ENCODE data around the gene SF1.

SF1 gene

DNA sequence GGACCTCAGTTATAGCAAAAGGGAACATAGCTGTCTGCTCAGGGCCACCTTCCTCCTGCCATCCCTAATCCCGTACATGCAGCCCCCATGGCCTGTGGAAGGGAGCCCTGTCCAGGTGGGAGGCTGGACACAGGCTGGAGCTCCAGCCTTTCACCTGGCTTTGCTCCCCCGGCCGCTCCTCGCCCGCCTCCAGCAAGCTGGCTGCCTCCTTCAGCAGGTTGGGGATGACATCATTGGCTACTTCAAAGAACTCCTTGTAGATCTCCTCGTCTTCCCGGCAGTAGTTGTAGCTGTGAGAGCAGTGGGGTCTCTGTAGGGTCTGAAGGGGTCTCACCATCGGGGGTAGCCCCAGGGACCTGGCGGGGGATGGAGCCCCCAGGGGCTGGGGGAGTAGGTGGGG, 27.1 kb upstream of the SF1 start:
- peaks cover 12% of the 10 kb centered on the region for H3K36me3 Mint-ChIP-seq (ENCODE audit: insufficient read depth)
- ATAC-seq (replicated peaks) (no peak), DNase-seq (no peak)
- no peak overlapping the region for H3K4me3 Mint-ChIP-seq
- H3K27me3 Mint-ChIP-seq = no peaks in the 10 kb centered on the region
- peaks cover 24 to 37% of the 10 kb centered on the region in 2 donors for H3K4me1 Mint-ChIP-seq (ENCODE audit: low read depth in 2 of 2)
- H3K27ac Mint-ChIP-seq = no peak overlapping the region
- H3K9me3 Mint-ChIP-seq = no peaks in the 10 kb centered on the region

GRCh38 chr11:64804346-64805210, 26.2 kb upstream of the SF1 start:
- DNase-seq = no peak
- Mint-ChIP-seq H3K9me3 (no peaks in the 10 kb centered on the region), H3K36me3 (ENCODE audit: insufficient read depth) (peaks cover 18% of the 10 kb centered on the region), H3K4me3 (peak overlapping the region; percentile 88 to 91), H3K27ac (peak overlapping the region; percentile 95 to 97), H3K4me1 (ENCODE audit: low read depth in 2 of 2) (peaks cover 19 to 29% of the 10 kb centered on the region in 2 donors), H3K27me3 (no peaks in the 10 kb centered on the region)
- ATAC-seq (replicated peaks) = no peak

- no peak for DNase-seq
- Mint-ChIP-seq H3K9me3 (no peaks in the 10 kb centered on the region), H3K27me3 (no peaks in the 10 kb centered on the region), H3K27ac (peak overlapping the region; percentile 95 to 97), H3K36me3 (ENCODE audit: insufficient read depth) (peaks cover 18% of the 10 kb centered on the region), H3K4me3 (peak overlapping the region; percentile 88 to 91), H3K4me1 (ENCODE audit: low read depth in 2 of 2) (peaks cover 14 to 24% of the 10 kb centered on the region in 2 donors)
- ATAC-seq (replicated peaks) = no peak
Measured at GRCh38 chr11:64803846-64804345, 25.6 kb upstream of the SF1 start.

DNA sequence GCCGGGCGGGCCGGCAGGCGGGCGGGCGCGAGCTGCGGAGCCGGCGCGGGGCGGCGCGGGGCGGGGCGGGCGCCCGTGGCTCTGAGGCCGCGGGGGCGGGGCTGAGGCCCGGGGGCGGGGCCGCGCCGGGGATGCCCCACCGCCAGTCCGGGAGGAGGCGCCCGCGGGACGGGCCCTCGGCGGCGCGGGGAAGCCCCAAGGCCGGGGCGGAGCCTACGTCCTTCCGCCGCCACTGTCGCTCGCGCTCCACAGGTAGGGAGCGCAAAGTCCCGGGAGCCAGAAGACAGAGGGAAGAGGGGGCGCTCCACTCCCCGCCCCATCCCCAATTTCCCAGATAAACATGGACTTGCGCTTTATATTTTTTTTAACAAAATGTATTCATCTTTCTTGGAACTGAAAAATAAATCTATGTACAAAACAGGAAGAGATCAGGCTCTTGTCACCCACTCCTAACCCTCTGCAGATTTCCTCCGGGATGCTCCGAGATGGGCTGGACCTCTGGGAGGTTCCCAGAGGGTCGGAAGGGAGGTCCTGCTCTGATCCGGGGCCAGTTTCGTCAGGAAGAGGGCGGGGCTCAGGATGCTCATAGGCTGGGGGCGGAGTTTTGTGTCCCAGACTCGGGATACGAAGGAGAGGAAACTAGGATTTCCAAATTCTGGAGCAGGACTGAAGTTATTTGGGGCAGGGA, 25.0 kb upstream of the SF1 start, which contains the start of gene MAP4K2:
MAP4K2 (minus strand) TSS at position 57 of the 688 bp plus-strand sequence. CDS start 65 bp downstream, outside the sequence.
- peak within 1 kb of the TSS; percentile 95 to 97 for H3K27ac Mint-ChIP-seq
- peak within 1 kb of the TSS; percentile 88 to 91 for H3K4me3 Mint-ChIP-seq
- ATAC-seq (replicated peaks) (peak; percentile 90), DNase-seq (peak; percentile 79 to 90 (median 83))
- H3K27me3 Mint-ChIP-seq = no peaks in the 10 kb centered on the region
- H3K9me3 Mint-ChIP-seq = no peaks in the 10 kb centered on the region
- peaks cover 18% of the 10 kb centered on the region for H3K36me3 Mint-ChIP-seq (ENCODE audit: insufficient read depth)
- peaks cover 14 to 25% of the 10 kb centered on the region in 2 donors for H3K4me1 Mint-ChIP-seq (ENCODE audit: low read depth in 2 of 2)

- Mint-ChIP-seq H3K27me3 (no peaks in the 10 kb centered on the region), H3K9me3 (no peaks in the 10 kb centered on the region), H3K27ac (peak overlapping the region; percentile 69 to 97), H3K4me3 (peak overlapping the region; percentile 73 to 88), H3K4me1 (ENCODE audit: low read depth in 2 of 2) (peaks cover 14 to 21% of the 10 kb centered on the region in 2 donors), H3K36me3 (ENCODE audit: insufficient read depth) (peaks cover 18% of the 10 kb centered on the region)
- ATAC-seq (replicated peaks) (peak; percentile 30), DNase-seq (peak; percentile 30 to 31 (median 31))
Measured at GRCh38 chr11:64802370-64803157, 24.2 kb upstream of the SF1 start.

DNA sequence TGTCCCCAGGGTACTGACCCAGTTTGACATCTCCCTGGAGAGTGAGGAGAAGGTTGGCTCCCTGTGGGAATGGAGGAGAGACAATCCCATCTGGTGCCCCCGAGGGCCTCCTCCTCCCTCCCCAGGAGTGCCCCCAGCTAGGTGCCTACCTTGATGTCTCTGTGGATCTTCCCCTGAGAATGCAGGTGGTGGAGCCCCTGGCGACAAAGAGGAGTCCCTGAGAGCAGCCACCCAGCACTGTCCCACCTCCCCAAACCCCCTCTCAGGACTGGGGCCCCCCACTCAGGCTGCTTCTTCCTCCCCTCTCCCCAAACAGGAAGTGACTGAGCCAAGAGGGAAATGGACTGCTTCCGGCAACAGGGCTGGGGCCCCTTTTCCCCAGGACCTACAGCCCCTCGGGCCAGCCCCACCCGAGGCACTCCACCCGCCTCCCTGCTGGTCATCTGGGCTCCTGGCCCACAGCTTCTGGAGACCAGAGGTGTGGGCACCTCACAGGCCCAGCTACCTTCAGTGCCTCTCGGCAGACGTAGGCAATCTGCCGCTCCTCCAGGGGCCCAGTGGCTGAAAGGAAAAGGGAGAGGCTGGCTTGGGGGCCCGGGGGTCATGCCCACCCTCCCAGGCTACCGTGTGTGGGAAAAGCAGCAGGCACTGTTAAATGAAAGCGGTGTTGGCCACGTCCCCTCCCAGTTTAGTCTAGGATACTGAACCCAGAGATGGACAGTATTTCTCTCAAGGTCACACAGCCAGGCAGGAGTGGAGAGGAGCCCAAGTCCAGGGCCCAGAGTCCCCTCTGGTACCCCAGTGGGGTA, 23.4 kb upstream of the SF1 start:
- Mint-ChIP-seq H3K27me3 (no peaks in the 10 kb centered on the region), H3K4me3 (peak overlapping the region; percentile 73 to 88), H3K36me3 (ENCODE audit: insufficient read depth) (peaks cover 18% of the 10 kb centered on the region), H3K4me1 (ENCODE audit: low read depth in 2 of 2) (peaks cover 14 to 18% of the 10 kb centered on the region in 2 donors), H3K9me3 (no peaks in the 10 kb centered on the region), H3K27ac (peak overlapping the region; percentile 69 to 97)
- no peak for DNase-seq
- ATAC-seq (replicated peaks) = no peak

DNA sequence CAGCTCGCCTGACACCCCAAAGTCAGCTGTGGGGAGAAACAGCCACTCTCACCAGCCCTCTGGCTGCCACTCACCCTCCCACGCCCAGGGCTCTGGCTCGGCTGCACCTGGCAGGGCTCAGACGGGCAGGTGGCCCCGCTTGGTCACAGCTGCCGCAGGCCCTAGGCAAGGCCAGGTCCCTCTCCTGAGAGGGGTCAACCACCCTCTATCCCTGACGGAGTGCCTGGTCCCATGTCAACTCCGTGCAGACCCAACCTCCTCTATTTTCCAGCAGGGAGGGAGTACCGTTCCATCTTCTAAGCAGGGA, 22.8 kb upstream of the SF1 start:
- H3K27me3 Mint-ChIP-seq = no peaks in the 10 kb centered on the region
- peak overlapping the region in 1 of 2 donors; percentile 97 for H3K27ac Mint-ChIP-seq
- peak overlapping the region in 1 of 2 donors; percentile 17 for H3K4me3 Mint-ChIP-seq
- no peaks in the 10 kb centered on the region for H3K9me3 Mint-ChIP-seq
- peaks cover 15 to 17% of the 10 kb centered on the region in 2 donors for H3K4me1 Mint-ChIP-seq (ENCODE audit: low read depth in 2 of 2)
- no peak for ATAC-seq (replicated peaks)
- DNase-seq = no peak
- peaks cover 13% of the 10 kb centered on the region for H3K36me3 Mint-ChIP-seq (ENCODE audit: insufficient read depth)

DNA sequence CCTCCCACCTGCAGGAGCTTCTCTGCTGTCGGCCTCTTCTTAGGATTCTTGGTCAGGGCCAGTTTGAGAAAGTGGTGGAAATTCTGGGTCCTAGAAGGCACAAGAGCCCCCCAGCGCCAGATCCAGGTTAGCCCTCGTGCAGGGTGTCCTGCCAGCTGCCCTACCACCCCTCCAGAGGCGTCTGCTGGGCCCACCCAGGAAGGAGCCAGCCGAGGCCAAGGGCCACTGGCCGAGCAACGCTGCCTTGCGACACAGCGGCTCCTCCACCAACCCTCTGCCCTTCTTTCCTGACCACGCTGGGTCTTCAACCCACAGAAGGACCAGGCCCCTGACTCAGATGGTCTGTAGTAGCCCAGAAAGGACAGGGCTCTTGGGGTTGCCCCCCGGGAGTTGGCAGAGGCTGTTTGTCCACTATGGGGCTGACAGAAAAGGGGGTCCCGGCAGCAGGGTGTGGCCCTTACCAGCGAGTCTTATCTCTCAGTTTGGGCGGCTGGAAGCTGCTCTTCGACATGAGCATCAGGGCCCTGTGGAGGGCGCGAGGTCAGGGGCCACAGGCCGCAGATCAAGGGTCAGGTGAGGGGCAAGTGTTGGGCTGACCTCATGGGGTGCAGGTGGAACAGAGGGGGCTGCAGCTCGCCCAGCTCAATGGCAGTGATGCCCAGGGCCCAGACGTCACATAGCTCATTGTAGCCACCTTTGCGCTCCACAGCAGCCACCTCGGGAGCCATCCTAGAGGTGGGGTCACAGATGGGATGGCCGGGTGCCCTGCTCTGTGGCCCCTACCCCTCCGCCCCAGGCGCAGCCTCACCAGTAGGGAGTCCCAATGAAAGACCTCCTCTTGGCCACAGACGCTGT, 22.2 kb upstream of the SF1 start:
- H3K4me1 Mint-ChIP-seq (ENCODE audit: low read depth in 2 of 2) = peaks cover 14 to 15% of the 10 kb centered on the region in 2 donors
- peak overlapping the region in 1 of 2 donors; percentile 17 for H3K4me3 Mint-ChIP-seq
- H3K27me3 Mint-ChIP-seq = no peaks in the 10 kb centered on the region
- peak overlapping the region in 1 of 2 donors; percentile 97 for H3K27ac Mint-ChIP-seq
- ATAC-seq (replicated peaks) = no peak
- peaks cover 16% of the 10 kb centered on the region for H3K36me3 Mint-ChIP-seq (ENCODE audit: insufficient read depth)
- DNase-seq = no peak
- no peaks in the 10 kb centered on the region for H3K9me3 Mint-ChIP-seq

DNA sequence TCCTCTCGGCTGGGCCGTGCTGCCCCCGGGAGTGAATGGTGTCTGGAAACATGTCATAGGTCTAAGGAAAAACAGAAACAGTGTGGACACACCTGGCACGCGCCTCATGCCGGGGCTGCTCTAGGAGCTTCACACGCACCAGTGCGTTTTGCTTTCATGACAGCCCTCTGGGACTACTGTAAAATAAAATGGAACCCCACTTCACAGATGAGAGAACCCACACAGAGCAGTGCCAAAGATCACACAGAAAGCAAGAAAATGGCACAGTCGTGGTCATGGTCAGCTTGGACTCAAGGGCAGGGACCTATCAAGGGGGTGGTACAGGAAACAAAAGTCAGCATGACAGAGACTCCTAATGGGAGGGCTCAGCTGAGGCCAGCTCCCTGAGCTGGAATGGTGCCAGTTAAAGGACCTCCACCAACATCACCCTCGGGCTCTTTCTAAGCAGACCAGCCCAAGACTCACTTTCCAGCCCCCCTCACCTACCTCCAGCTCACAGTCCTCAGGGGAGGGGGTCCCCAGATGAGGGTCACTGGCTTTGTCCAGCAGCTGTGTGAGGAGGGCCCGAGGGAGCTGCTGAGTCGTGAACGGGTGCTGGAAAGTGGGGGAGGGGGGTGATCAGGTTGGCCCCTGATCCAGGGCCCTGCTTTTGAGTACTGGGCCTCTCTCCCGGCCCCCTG, 21.4 kb upstream of the SF1 start:
- H3K4me1 Mint-ChIP-seq (ENCODE audit: low read depth in 2 of 2) = peaks cover 14 to 15% of the 10 kb centered on the region in 2 donors

GRCh38 chr11:64799256-64799622, 20.9 kb upstream of the SF1 start:
- no peak for ATAC-seq (replicated peaks)

More for the DNA sequence above, 21.4 kb upstream of the SF1 start:
- Mint-ChIP-seq H3K27me3 (no peaks in the 10 kb centered on the region), H3K4me3 (no peak overlapping the region), H3K36me3 (ENCODE audit: insufficient read depth) (peaks cover 17% of the 10 kb centered on the region), H3K27ac (peak overlapping the region in 1 of 2 donors; percentile 63), H3K9me3 (no peaks in the 10 kb centered on the region)
- ATAC-seq (replicated peaks) (no peak), DNase-seq (no peak)

GRCh38 chr11:64796757-64797541, 18.6 kb upstream of the SF1 start:
- DNase-seq (no peak), ATAC-seq (replicated peaks) (no peak)
- Mint-ChIP-seq H3K4me1 (ENCODE audit: low read depth in 2 of 2) (peaks cover 4 to 12% of the 10 kb centered on the region in 2 donors), H3K4me3 (no peak overlapping the region), H3K27me3 (no peaks in the 10 kb centered on the region), H3K9me3 (no peaks in the 10 kb centered on the region), H3K36me3 (ENCODE audit: insufficient read depth) (peaks cover 22% of the 10 kb centered on the region), H3K27ac (peak overlapping the region in 1 of 2 donors; percentile 53)

More at GRCh38 chr11:64799256-64799622, 20.9 kb upstream of the SF1 start:
- Mint-ChIP-seq H3K27me3 (no peaks in the 10 kb centered on the region), H3K4me1 (ENCODE audit: low read depth in 2 of 2) (peaks cover 14 to 17% of the 10 kb centered on the region in 2 donors), H3K4me3 (no peak overlapping the region), H3K27ac (peak overlapping the region in 1 of 2 donors; percentile 63), H3K9me3 (no peaks in the 10 kb centered on the region), H3K36me3 (ENCODE audit: insufficient read depth) (peaks cover 19% of the 10 kb centered on the region)
- no peak for DNase-seq

Data from effector memory CD8-positive, alpha-beta T cell (primary cell).